ENCODE results near the gene NUP98. TPM values are rescaled to one million over a fixed set of nuclear protein-coding genes. Genes with fewer than 3 reads are reported as not detected.
"Not testable (repeated sequence)": the region's sequence is repeated elsewhere in the genome, so short reads cannot be mapped to it uniquely, and the experiment has no call there.

Gene NUP98
- total RNA-seq, 1 donor from 2014 or later, result 80.3 TPM

DNA sequence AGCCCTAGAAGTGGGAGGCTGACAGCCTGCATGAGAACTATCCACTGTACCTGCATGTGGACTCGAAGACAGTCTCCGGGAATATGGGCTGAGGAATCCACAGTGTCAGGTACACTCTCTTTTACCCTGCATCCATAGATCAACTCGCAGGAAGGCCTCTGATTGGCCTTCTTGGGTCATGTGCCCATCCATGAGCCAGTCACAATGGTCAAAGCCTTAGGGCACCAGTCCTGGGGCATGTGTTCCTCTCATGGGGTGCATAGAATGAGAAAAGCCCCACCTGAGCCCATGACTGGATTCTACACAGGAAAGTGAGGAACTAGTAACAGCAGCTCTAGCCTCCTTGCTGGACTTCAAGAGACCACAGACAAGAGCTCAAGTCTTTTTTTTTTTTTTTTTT, 141.8 kb downstream of the NUP98 start:
- no peak for TF ChIP-seq CTCF (IDR thresholded peaks at IDR 0.05; ENCODE audit: unreplicated experiment)
- H3K27me3 Mint-ChIP-seq, result peaks cover 10% of the 10 kb centered on the region

GRCh38 chr11:3652514-3652913, 144.8 kb downstream of the NUP98 start:
- not testable (repeated sequence) for H3K36me3 Mint-ChIP-seq (ENCODE audit: insufficient read depth); H3K4me3 Mint-ChIP-seq (ENCODE audit: low read depth); H3K9me3 Mint-ChIP-seq (ENCODE audit: low read depth); DNase-seq (ENCODE audit: low spot score, unreplicated experiment); H3K27ac Mint-ChIP-seq; H3K4me1 Mint-ChIP-seq (ENCODE audit: low read depth)
- H3K27me3 Mint-ChIP-seq, result peaks cover 27% of the 10 kb centered on the region

More for the DNA sequence above, 141.8 kb downstream of the NUP98 start:
- Mint-ChIP-seq H3K4me3 (ENCODE audit: low read depth) (no peak overlapping the region), H3K27ac (no peak overlapping the region), H3K9me3 (ENCODE audit: low read depth) (peaks cover 3% of the 10 kb centered on the region), H3K4me1 (ENCODE audit: low read depth) (no peaks in the 10 kb centered on the region), H3K36me3 (ENCODE audit: insufficient read depth) (no peaks in the 10 kb centered on the region)
- no peak for DNase-seq (ENCODE audit: low spot score, unreplicated experiment)

DNA sequence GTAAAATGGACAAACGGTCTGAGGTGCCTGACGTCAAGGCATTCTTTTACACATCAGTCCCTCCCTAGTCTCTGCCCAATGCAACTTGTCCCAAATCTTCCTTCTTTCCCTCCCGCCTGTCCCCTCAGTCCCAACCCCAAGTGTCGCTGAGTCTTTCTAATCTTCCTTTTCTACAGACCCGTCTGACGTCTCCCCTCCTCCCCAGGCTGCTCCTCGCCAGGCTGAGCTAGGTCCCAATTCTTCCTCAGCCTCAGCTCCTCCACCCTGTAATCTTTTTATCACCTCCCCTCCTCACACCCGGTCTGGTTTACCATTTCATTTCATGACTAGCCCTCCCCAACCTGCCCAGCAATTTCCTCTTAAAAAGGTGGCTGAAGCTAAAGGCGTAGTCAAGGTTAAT, 148.0 kb downstream of the NUP98 start:
- not testable (repeated sequence) for H3K27ac Mint-ChIP-seq; H3K36me3 Mint-ChIP-seq (ENCODE audit: insufficient read depth); H3K9me3 Mint-ChIP-seq (ENCODE audit: low read depth); H3K4me3 Mint-ChIP-seq (ENCODE audit: low read depth); H3K4me1 Mint-ChIP-seq (ENCODE audit: low read depth); DNase-seq (ENCODE audit: low spot score, unreplicated experiment)
- H3K27me3 Mint-ChIP-seq, result peaks cover 27% of the 10 kb centered on the region

DNA sequence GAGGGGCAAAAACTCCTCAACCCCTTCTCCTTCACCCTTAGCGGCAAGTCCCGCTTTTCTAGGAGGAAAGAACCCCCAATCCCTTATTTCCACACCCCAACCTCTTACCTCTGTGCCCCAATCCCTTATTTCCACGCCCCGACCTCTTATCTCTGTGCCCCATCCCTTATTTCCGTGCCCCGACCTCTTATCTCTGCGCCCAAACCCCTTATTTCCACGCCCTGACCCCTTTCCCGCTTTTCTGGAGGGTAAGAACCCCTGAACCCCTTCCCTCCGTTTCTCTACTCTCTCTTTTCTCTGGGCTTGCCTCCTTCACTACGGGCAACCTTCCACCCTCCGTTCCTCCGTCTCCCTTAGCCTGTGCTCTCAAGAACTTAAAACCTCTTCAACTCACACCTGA, 148.5 kb downstream of the NUP98 start:
- H3K27ac Mint-ChIP-seq; DNase-seq (ENCODE audit: low spot score, unreplicated experiment); H3K9me3 Mint-ChIP-seq (ENCODE audit: low read depth); H3K4me1 Mint-ChIP-seq (ENCODE audit: low read depth); H3K4me3 Mint-ChIP-seq (ENCODE audit: low read depth); H3K36me3 Mint-ChIP-seq (ENCODE audit: insufficient read depth): not testable (repeated sequence)
- peaks cover 27% of the 10 kb centered on the region for H3K27me3 Mint-ChIP-seq

DNA sequence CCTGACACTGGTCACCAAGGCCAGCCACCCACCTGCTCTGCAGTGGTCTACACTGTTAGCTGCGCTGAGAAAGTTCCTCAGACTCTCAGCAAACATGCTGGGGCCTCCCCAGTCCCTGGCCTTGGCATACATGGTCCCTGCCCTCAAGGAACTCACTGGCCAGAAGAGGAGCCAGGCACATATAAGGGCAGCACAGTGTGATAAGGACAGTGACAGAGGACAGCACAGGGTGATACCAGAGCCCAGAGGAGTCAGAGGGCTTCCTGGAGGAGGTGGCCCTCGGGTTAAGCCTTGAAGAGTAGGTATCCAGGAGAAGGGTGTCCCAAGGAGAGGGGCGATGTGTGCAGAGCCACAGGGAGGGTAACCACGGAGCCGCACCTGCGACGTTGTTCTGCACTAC, 151.8 kb downstream of the NUP98 start:
- peaks cover 26% of the 10 kb centered on the region for H3K27me3 Mint-ChIP-seq
- no peaks in the 10 kb centered on the region for H3K9me3 Mint-ChIP-seq (ENCODE audit: low read depth)
- no peak for TF ChIP-seq CTCF (IDR thresholded peaks at IDR 0.05; ENCODE audit: unreplicated experiment)
- DNase-seq (ENCODE audit: low spot score, unreplicated experiment), result no peak
- peaks cover 8% of the 10 kb centered on the region for H3K4me1 Mint-ChIP-seq (ENCODE audit: low read depth)
- H3K27ac Mint-ChIP-seq, result no peak overlapping the region
- H3K36me3 Mint-ChIP-seq (ENCODE audit: insufficient read depth), result no peaks in the 10 kb centered on the region
- no peak overlapping the region for H3K4me3 Mint-ChIP-seq (ENCODE audit: low read depth)

GRCh38 chr11:3644817-3645235, 152.5 kb downstream of the NUP98 start, which contains the start of gene ART1:
ART1 (plus strand) TSS chr11:3645128; CDS start chr11:3659214, 14,086 bp downstream.
- H3K27ac Mint-ChIP-seq, result no peak within 1 kb of the TSS
- H3K9me3 Mint-ChIP-seq (ENCODE audit: low read depth), result no peaks in the 10 kb centered on the region
- peaks cover 18% of the 10 kb centered on the region for H3K27me3 Mint-ChIP-seq
- H3K36me3 Mint-ChIP-seq (ENCODE audit: insufficient read depth), result no peaks in the 10 kb centered on the region
- TF ChIP-seq CTCF (IDR thresholded peaks at IDR 0.05; ENCODE audit: unreplicated experiment), result no peak
- DNase-seq (ENCODE audit: low spot score, unreplicated experiment), result no peak
- H3K4me1 Mint-ChIP-seq (ENCODE audit: low read depth), result peaks cover 8% of the 10 kb centered on the region
- H3K4me3 Mint-ChIP-seq (ENCODE audit: low read depth), result no peak within 1 kb of the TSS

- Mint-ChIP-seq H3K27me3 (peaks cover 12% of the 10 kb centered on the region), H3K4me3 (ENCODE audit: low read depth) (peak overlapping the region; percentile 76)
- not testable (repeated sequence) for H3K27ac Mint-ChIP-seq; H3K4me1 Mint-ChIP-seq (ENCODE audit: low read depth); H3K9me3 Mint-ChIP-seq (ENCODE audit: low read depth); H3K36me3 Mint-ChIP-seq (ENCODE audit: insufficient read depth); DNase-seq (ENCODE audit: low spot score, unreplicated experiment)
These were observed 154.2 kb downstream of the NUP98 start for GRCh38 chr11:3643102-3643546.
